GM18868 (cell line): Measurements from ENCODE around the gene CMC2.

Experiments used
- ATAC-seq: cut with Tn5 transposase; IDR thresholded peaks from one replicate; pipeline ENCODE4 v1.9.1; 2021; ENCODE audit warnings: mild to moderate bottlenecking, moderate library complexity; ENCODE audit not compliant: unreplicated experiment

The CMC2 gene

DNA sequence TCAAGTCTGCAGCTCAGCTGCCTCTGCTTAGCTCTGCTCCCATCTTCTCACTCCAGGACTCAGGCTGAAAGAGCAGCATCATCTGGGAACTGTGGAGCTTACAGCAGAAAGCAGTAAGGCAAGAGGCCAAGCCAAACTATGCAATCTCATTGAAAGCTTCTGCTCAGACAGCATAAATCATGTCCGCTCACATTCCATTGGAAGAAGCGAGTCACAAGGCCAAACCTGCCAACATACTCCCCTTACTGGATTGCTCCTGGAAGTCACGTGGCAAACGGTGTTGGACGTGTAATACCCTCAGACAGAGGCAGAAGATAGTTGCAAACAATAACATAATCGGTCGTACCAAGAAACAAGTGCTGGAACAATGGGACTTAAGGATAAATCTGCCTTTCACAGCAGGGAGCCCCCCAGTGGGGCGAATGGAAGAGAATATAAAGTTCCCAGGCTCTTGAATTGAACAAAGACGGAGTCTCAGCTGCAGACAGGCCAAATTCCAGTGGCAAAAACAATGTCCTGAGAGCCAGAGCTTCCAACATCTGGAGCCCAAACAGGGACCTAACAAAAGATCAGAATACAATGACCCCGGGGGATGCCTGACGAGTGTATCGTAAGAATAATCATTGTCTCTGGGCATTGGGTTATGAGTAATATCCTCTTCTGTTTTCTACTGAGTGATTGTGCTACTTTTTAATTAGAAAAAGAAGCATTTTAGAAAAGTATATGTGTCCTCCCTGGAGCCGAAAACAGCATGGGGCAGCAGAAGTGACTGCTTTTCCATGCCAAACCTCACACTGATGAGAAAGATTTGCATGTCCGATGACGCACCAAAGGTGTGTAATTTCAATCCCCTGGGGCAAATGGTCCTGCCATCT lies 68.4 kb downstream of the CMC2 start:
- no peak for ATAC-seq

DNA sequence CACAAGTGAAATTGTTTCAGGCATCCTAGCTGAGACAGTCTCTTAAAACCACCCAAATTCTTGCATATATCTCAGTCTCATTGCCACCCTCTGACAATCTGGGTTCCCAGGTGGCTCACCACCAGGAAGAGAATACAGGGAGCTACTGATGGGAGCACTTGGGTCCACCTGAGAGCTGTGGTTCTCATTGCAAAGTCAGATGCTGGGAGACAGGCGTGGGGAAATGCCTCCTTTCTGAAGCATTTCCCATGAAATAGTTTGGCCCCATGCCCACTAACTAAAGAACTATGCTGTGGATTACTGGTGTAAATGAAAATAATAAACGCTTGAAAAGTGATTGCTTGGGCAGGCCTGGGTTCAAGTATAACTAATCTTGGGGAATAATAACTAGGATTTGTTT lies 70.3 kb downstream of the CMC2 start:
- no peak for ATAC-seq

DNA sequence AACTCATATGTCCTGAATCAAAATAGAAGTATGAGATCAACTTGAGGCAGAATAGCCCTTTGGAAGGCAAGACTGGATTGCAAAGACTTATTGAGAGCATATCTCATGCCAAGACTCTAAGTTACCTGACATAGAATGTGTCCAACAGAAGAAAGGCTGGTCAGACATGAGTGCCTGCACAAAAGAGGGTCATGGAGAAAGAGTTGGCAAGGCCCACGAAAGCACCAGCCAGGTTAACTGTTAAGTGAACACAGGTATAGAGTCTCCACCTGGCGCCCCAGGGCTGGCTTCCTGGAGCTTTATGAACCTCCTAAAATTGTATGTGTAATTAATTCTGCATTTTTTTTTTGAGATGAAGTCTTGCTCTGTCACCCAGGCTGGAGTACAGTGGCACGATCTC lies 71.0 kb downstream of the CMC2 start:
- no peak for ATAC-seq

DNA sequence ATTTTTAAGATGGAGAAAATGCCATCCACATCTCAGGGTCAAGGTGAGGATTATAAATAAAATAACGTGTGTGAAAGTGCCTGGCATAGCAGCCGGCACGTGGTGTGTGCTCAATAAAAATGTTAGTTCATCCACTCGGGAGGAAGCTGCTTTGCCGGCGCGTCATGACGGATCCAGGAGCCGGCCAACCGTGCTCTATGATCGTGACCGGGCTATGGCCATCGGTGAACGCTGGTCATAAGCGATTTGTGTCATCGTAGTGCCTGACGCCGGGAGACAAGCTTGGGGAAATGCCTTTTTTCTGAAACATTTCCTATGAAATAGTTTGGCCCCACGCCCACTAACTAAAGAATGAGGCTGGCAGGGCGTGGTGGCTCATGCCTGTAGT lies 74.0 kb downstream of the CMC2 start:
- no peak for ATAC-seq

DNA sequence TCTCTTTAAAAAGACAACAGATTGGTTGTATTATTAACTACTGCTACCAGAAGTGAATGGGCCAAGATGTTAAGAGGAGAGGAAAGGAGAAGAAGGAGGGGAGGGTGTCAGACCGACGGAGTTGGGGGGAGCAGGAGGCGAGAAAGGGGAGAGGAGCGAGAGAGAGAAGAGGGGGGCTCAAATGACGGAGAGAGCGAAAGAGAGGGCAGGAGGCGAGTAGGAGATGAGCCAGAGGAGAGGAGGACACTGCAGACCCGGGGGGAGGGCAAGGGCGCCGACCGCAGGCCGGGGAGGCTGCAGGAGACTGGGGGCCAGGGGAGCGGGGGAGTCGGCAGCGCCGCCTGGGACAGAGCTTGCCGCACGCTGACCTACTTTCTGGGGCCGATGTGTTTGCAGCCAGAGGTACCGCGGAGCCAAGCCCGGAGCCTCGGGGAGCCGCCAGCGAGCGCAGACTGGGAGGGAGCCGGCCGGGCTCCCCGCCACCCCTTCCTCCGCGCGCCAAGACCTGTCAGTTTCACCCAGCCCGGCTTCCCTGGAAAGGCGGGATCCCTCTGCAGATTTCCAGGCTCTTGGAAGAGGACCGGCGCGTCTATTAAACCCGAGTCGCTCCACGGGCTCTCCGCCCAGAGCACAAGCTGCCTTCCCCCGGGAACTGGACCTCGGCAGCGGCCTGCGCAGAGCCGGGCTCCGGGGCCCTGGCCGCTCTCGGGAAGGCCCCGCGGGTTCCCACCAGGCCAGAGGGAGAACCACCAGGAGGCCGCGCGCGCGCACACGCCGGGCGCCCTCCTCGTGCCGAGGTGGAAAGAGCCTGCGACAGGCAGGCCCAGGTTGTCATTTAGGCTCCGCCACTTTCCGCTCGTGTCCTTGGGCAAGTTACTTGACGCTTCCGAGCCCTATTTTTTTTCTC lies 74.6 kb downstream of the CMC2 start:
- ATAC-seq: no peak

DNA sequence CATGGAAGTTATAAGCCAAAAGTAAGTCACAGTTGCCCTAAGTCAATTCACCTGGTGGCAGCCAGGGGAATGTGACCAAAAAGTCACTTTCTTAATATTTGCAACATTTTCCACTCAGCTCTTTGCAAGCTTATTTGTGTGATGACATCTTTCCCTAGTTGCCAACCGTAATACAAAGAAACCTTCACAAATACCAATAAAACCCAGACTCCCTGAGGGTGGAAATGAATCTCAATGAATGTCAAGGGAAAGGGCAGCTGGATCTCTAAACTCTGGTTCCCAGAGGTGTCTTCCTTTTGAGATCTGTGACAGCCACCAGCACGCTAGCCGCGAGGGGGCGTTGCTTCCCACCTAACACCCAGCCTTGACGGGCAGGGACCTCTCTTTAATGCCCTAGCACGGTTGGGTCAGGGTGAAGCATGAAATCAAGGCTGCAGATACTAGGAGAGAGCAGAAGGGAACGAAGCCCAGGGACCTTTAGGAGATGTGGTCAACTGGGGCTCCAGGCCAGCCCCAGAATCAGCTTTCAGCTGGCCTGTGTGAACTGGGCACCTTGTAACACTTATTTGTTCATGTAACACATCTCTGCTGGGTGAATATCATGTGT lies 82.2 kb downstream of the CMC2 start:
- peak; percentile 46 for ATAC-seq

DNA sequence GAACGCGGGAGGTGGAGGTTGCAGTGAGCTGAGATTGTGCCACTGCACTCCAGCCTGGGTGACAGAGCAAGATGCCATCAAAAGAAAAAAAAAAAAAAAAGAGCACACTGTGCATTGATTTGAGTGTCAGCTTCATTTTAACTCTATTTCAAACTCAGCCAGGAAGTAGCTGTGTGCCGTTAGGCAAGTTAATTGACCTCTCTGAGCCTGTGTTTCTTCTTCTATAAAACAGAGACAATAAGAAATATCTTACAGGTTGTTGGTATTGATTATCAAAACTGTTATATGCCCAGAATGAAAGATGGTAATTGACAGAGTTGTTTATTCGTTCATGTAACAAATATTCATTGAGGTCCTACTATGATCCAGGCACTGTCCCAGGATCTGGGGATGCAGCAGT lies 83.3 kb downstream of the CMC2 start:
- ATAC-seq: no peak
